ENCODE measurements around the gene RTL9.

RTL9 gene

DNA sequence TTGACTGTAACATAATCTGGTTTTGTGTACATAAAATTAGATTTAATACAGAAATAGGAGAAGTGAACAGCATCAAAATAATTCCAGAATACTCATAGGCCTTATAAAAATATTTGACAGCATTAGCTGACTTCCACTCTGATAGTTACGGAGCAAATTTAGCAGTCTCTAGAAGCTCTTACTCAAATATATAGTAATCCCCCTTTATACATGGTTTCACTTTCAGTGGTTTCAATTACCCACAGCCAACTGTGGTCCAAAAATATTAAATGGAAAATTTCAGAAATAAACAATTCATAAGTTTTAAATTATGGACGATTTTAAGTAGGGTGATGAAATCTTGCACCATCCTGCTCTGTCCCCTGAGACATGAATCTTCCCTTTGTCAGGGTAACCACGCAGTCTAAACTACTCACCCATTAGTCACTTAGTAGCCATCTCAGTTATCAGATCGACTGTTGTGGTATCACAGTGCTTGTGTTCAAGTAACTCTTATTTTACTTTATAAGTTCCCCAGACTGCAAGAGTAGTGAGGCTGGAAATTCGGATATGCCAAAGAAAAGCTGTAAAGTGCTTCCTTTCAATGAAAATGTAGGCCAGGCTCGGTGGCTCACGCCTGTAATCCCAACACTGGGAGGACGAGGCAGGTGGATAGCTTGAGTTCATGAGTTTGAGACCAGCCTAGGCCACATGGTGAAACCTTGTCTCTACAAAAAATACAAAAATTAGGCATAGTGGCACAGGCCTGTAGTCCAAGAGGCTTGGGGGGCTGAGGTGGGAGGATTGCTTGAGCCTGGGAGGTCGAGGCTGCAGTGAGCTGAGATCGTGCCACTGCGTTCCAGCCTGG is 17.2 kb upstream of the RTL9 start:
- DNase-seq (ENCODE audit: low read depth): peak; percentile 43

DNA sequence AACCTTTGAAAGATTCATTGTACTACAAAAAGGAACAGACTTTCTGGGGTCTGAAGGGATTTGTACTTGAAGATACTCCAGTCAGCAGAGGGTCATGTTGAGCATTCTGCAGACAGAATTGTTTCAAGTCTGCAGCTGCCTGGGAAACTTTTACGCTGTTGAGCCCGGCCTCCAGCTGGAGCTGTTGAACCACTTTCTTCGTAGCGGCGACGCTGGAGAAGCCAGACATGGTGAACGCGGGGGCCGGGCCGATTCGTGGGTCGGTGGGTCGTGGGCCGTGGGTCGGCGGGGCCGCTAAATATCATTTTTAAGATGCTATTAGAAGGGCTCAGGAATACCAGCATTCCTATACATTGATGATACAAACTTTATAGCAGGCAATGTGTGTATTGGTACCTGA is 12.0 kb upstream of the RTL9 start:
- DNase-seq (ENCODE audit: low read depth): no peak

DNA sequence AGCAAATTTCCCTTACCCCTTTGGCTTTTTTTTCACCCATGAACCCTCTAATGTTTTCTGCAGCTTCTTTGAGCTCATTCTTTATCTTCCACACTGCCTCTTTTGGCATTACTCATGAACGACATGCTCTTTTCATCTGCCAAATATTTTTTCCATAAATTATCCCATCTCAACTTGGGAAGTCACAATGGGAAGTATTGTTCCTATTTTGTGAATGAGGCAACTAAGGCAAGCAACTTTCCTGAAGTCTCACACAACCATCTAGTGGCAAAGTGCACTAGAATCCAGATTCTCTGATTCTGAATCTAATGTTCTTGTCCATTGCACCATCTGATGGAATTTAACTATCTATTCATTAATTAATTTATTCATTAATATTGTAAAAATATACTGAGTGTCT is 625 bp downstream of the RTL9 start:
- DNase-seq (ENCODE audit: low read depth): no peak

DNA sequence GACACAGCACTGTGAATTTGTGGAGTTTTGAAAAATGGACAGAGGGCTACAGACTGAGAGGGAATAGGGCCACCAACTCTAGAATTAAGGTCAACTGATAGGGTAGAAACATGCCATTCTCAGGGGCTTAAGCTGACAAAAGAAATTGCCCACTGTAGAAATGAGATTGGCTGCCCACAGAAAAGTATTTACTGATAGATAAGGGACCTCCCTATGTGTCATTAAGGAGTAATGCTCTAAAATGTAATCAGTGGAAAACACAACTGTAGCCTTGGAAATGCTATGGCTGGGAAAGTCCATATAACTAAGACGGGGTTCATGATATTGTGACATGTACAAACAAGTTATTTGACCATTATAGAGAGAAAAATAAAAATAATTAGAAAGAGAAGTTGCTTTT is 4.6 kb downstream of the RTL9 start:
- DNase-seq (ENCODE audit: low read depth): no peak

DNA sequence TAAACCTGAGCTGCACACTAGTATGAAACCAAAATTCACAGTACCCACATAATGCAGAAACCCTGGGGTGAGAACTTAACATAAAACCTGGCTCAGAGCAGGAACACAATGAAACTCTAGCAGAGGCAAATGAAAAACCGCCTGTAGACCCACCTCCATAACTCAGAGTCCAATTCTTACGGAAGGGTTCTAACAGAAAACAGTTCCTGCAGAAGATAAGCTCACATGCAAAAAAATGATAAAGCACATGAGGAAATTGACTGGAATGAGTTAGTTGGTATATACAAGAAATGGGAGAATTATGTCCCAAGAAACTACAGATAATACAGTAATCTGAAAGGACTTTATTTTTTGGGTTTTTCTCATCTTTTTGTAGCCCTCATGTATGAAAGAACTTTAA is 14.7 kb downstream of the RTL9 start:
- DNase-seq (ENCODE audit: low read depth): no peak

DNA sequence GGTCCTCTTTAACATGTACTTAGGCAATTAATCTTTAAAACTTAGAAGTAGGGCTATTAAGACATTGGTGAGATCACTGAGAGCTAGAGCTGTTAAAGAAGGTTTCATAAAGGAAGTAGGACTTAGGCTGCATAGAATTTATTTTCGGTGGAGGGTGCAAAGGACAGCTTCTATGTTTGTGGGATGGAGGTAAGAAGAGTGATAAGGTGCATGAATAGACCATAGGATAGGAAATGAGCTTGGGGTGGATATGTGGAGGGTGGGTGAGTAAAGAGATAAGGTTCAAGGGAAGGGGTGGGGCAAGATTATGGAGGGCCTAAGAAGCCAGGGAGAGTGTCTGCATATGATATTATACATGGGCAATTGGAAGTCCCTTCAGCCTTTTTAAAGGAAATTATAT is 15.9 kb downstream of the RTL9 start:
- DNase-seq (ENCODE audit: low read depth): no peak

DNA sequence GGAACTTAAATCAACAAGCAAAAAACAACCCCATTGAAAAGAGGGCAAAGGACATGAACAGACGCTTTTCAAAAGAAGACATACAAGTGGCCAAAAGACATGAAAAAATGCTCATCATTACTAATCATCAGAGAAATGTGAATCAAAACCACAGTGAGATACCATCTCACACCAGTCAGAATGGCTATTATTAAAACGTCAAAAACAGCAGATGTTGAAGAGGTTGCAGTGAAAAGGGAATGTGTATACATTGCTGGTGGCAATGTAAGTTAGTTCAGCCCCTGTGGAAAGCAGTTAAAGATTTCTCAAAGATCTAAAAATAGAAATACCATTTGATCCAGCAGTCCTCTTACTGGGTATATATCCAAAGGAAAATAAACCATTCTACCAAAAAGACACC is 22.6 kb downstream of the RTL9 start:
- no peak for DNase-seq (ENCODE audit: low read depth)

DNA sequence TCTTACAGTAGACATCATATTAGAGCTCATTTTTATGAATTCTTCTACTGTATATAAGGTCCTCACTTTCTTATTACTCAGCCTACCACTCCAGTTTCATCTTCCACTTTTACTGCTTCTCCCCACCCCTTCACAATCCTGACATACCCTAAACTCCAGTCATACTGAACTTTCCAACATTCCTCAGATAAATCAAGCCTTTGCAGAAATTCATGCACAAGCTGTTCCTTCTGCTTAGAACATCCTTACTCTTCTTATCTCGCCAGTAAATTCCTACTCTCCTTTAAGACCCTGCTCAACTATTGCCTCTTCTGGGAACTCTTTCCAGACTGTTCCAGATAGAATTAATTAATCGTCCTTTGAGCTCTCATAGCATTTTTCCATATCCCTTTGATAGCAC is 24.8 kb downstream of the RTL9 start:
- DNase-seq (ENCODE audit: low read depth): peak; percentile 66

DNA sequence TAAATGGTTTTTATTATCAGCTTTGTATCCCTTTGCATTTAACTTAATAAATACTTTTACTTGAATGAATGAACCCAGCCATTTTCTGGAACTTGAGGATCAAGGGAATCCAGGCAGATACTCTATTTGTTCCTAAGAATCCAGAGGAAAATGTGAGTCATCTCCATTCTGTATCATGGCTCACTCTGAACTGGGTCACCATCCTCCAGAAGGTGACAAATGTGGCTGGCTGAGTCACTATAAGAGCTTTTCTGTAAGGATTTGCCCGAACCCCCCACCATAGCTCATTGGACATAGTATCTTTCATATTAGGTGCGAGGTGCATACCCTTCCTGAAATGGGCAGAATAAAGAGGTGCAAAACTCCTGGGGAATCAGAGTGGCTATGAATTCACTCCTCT is 25.8 kb downstream of the RTL9 start:
- DNase-seq (ENCODE audit: low read depth): peak; percentile 43

GRCh38 chrX:110389570-110389969 is 30.9 kb downstream of the RTL9 start:
- DNase-seq (ENCODE audit: low read depth): no peak

DNA sequence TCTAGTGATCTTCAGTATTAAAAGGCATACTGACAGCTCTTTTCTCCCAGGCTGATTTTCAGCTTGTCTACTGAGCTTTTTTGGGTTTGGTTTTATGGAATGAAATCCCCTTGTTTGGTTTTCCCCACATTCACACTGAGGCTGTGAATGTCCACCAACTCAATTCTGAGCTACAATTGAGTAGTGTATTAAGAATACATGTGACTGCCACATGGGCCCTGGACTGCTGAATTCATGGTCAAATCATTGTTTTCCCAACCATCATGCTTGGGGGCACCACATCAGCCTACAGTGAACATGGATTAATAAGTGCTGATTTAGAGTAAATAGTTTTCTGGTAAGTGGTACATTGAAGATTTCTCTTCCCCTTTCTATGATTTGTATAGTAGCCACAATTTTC is 32.4 kb downstream of the RTL9 start:
- DNase-seq (ENCODE audit: low read depth): no peak

DNA sequence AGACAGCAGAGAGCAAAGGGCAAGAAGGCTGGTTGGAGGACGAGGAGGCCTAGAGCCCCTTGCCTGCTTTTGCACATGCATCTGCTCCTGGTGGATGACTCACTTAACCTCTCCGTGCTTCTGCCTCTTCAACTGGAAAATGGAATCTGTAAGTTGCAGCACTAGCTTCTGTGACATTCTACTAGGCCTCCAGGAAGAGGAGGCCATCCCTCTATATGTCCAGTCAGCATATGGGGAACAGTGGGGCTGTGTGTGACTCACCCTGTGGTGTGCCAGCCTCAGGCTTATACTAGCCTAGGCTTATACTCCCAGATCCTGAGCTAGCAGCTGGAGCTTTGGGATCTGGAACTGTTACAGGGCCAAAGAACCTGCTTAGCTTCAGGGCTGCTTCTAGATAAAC is 36.0 kb downstream of the RTL9 start:
- DNase-seq (ENCODE audit: low read depth): peak; percentile 54

- DNase-seq (ENCODE audit: low read depth): no peak
Observed at GRCh38 chrX:110395877-110396276, 37.2 kb downstream of the RTL9 start.

DNA sequence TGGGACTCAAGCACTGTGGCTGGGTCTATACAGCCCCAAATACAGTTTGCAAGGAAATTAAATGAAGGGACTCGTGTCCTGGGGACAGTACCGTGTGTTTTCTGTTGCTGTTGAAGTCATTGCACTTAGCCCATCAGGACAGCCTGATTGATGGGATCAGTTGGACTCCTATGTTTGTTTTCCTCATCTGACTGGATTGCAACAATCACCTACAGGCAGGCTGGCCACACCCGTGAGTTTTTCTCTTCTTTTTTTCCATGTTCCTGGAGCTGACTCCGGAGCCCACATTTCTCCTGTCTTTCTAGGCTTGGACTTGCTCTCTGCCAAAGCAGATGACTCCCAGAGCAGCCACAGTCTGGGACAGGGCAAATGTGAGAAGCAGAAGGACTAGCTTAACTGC is 38.1 kb downstream of the RTL9 start:
- no peak for DNase-seq (ENCODE audit: low read depth)

- no peak for DNase-seq (ENCODE audit: low read depth)
Observed at GRCh38 chrX:110397339-110397738, 38.7 kb downstream of the RTL9 start.

- DNase-seq (ENCODE audit: low read depth): no peak
Observed at GRCh38 chrX:110397904-110398303, 39.3 kb downstream of the RTL9 start.

DNA sequence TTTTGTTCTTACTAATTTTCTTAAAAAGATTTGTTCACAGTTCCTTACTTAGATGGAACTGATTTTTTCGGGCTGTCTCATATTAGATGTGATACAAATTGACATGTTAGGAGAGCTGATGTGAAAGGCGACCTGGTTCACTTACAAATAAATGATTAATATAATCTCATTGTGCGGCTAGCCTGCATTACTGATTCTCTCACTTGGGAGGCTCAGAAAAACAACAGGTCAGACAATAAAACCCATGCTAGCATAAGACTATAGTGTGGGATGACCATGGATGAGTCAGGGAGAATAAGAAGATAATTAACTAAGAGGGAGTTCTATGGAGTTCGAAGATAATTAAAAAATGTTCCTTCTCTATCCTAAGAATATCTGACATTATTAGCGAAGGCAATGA is 40.8 kb downstream of the RTL9 start:
- no peak for DNase-seq (ENCODE audit: low read depth)

DNA sequence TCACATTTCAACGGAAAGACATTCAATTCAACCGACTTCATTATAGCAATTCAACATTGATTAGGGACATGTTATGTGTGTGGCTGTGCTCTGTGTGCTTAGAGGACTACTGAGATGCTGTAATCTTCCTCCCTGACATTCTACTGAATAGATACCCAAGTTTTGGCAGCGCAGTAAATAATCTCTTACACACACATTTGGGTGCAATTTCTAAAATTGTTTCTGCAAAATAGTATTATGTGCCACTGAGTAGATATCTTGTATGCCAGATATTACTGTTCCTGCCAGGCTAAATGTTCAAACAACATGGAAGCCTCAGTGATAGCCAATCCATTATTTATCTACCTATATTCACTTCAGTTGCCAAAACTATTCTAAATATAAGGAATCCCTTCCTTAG is 41.3 kb downstream of the RTL9 start:
- DNase-seq (ENCODE audit: low read depth): no peak

GRCh38 chrX:110401135-110401534 is 42.5 kb downstream of the RTL9 start:
- no peak for DNase-seq (ENCODE audit: low read depth)

- DNase-seq (ENCODE audit: low read depth): peak; percentile 68
Observed at GRCh38 chrX:110402091-110402849, 43.6 kb downstream of the RTL9 start.

- no peak for DNase-seq (ENCODE audit: low read depth)
Observed at GRCh38 chrX:110402850-110403221, 44.2 kb downstream of the RTL9 start.

DNA sequence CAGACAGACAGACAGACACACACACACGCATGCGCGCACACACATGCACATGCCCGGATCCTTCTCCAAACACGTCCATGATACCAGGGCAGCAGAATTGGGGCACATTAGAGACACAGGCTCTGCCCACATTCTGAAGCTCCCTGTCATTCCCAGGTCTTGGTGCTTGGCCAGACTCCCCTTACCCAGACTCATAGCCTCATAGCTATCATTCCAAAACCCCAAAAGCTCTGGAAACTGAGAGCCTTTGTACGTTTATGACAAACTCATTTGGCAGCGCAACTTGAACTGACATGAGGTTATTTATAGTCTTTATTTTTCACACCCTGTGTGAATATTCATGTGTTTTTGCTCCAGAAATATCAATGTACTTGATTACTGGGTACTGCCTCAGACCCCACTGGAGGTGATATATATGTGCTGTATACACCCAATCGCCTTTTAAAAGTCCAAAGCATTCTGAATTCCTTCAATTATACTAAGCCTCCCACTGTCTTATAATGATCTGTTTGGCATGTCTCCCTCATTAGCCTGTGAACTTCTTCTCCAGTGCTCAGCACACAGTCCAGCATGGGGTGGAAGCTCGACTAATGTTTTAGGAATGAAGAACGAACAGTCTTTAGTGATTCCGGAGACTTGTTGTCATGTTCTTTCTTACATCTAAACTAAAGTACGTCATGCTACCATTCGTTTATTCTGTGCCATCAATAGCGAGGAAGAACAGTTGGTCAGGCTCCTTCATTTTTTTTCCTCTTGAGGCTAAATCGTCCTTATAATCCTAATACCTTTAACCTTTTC is 45.0 kb downstream of the RTL9 start:
- DNase-seq (ENCODE audit: low read depth): peak; percentile 46

GRCh38 chrX:110404376-110404775 is 45.7 kb downstream of the RTL9 start:
- no peak for DNase-seq (ENCODE audit: low read depth)

All from HS-27A (cell line).